GM23338 (cell line): ENCODE measurements around the gene NCKAP5. TPM values are rescaled to one million over a fixed set of nuclear protein-coding genes. Genes with fewer than 3 reads are reported as not detected.

ENCODE experiments used
- ATAC-seq: fragments of 200-7000 bp; cut with Tn5 transposase; 3 replicates; pipeline ENCODE4 v1.9.1; 2020
- DNase-seq: peaks from one replicate; pipeline ENCODE4 v3.0.0-alpha.2; 2015; ENCODE audit warnings: low spot score
- H2AFZ ChIP-seq: fragments of 200-600 bp; sonication (generic); 2 replicates; pipeline ENCODE4 v1.8.0; 2016; ENCODE audit warnings: antibody characterized with exemption, mild to moderate bottlenecking, moderate library complexity
- H3F3A ChIP-seq: fragments of 200-600 bp; sonication (generic); replicated peaks from 2 replicates; pipeline ENCODE4 v1.8.0; 2017; ENCODE audit warnings: antibody characterized with exemption, mixed run types, low read depth
- H3K27ac ChIP-seq: fragments of 200-600 bp; sonication (generic); 2 replicates; pipeline ENCODE4 v1.6.1; 2016; ENCODE audit warnings: low read depth
- H3K27me3 ChIP-seq: fragments of 200-600 bp; sonication (generic); 2 replicates; pipeline ENCODE4 v1.8.0; 2016; ENCODE audit warnings: mild to moderate bottlenecking, mixed run types, moderate library complexity; ENCODE audit not compliant: insufficient read depth
- H3K36me3 ChIP-seq: fragments of 200-600 bp; sonication (generic); 2 replicates; pipeline ENCODE4 v1.8.0; 2016; ENCODE audit warnings: mild to moderate bottlenecking; ENCODE audit not compliant: insufficient read depth
- H3K4me1 ChIP-seq: fragments of 200-600 bp; sonication (generic); 2 replicates; pipeline ENCODE4 v1.8.0; 2016; ENCODE audit warnings: mild to moderate bottlenecking, moderate library complexity; ENCODE audit not compliant: insufficient read depth
- H3K4me2 ChIP-seq: fragments of 200-600 bp; sonication (generic); 2 replicates; pipeline ENCODE4 v1.7.1; 2017; ENCODE audit warnings: mixed run types
- H3K4me3 ChIP-seq: fragments of 200-600 bp; sonication (generic); 2 replicates; pipeline ENCODE4 v1.6.1; 2016; ENCODE audit warnings: mixed run types
- H3K79me2 ChIP-seq: fragments of 200-600 bp; sonication (generic); replicated peaks from 2 replicates; pipeline ENCODE4 v1.8.0; 2017; ENCODE audit warnings: mild to moderate bottlenecking; ENCODE audit not compliant: insufficient read depth
- H3K9me2 ChIP-seq: fragments of 200-600 bp; sonication (generic); 2 replicates; pipeline ENCODE4 v1.8.0; 2017; ENCODE audit not compliant: insufficient read depth
- H4K20me1 ChIP-seq: fragments of 200-600 bp; sonication (generic); replicated peaks from 2 replicates; pipeline ENCODE4 v1.8.0; 2017; ENCODE audit warnings: mild to moderate bottlenecking; ENCODE audit not compliant: insufficient read depth
- H3K27ac Mint-ChIP-seq: 2 replicates; pipeline ENCODE4 v1.8.0; 2020; ENCODE audit warnings: inconsistent platforms, mild to moderate bottlenecking, moderate library complexity, mixed read lengths
- H3K27me3 Mint-ChIP-seq: 3 replicates; pipeline ENCODE4 v1.8.0; 2022; ENCODE audit warnings: low read depth, mild to moderate bottlenecking, moderate library complexity, mixed read lengths, inconsistent platforms; ENCODE audit not compliant: insufficient read depth, poor library complexity
- H3K36me3 Mint-ChIP-seq: 3 replicates; pipeline ENCODE4 v1.8.0; 2021; ENCODE audit warnings: low read depth, mild to moderate bottlenecking, inconsistent platforms, moderate library complexity, mixed read lengths
- H3K4me1 Mint-ChIP-seq: 3 replicates; pipeline ENCODE4 v1.8.0; 2020; ENCODE audit warnings: mild to moderate bottlenecking, inconsistent platforms, mixed read lengths
- H3K4me3 Mint-ChIP-seq: 3 replicates; pipeline ENCODE4 v1.8.0; 2021; ENCODE audit warnings: moderate library complexity, mild to moderate bottlenecking, inconsistent platforms, mixed read lengths
- H3K9me3 Mint-ChIP-seq: 3 replicates; pipeline ENCODE4 v1.8.0; 2020; ENCODE audit warnings: moderate library complexity, mild to moderate bottlenecking, inconsistent platforms, mixed read lengths
- CREB1 ChIP-seq: fragments of 250-450 bp; sonication (Bioruptor Pico); IDR thresholded peaks from 2 replicates; pipeline ENCODE4 v1.5.0; 2020; ENCODE audit warnings: low read depth, mild to moderate bottlenecking, moderate library complexity
- CTCF ChIP-seq, 2 experiments: fragments of 200-600 bp in 1 of 2; sonication (generic) in 1 of 2; conservative IDR thresholded peaks; 2 replicates each; pipeline versions ENCODE4 v1.5.1 to v1.6.1; 2016 to 2017; ENCODE audit warnings: antibody characterized with exemption in 2 of 2, low read depth in 2 of 2, mild to moderate bottlenecking in 2 of 2, moderate library complexity in 1 of 2
- ETS1 ChIP-seq: IDR thresholded peaks from 2 replicates; pipeline ENCODE4 v1.6.1; 2016; ENCODE audit warnings: antibody characterized with exemption
- EZH2 ChIP-seq: fragments of 200-600 bp; sonication (generic); IDR thresholded peaks from one replicate; pipeline ENCODE4 v1.8.0; 2017; ENCODE audit warnings: antibody characterized with exemption, mild to moderate bottlenecking, low read depth; ENCODE audit not compliant: unreplicated experiment
- EZH2phosphoT487 ChIP-seq: fragments of 200-600 bp; sonication (generic); IDR thresholded peaks from one replicate; pipeline ENCODE4 v1.8.1; 2018; ENCODE audit warnings: antibody characterized with exemption; ENCODE audit not compliant: unreplicated experiment
- JUNB ChIP-seq: IDR thresholded peaks from one replicate; pipeline ENCODE4 v1.6.1; 2016; ENCODE audit warnings: antibody characterized with exemption; ENCODE audit not compliant: unreplicated experiment
- NANOG ChIP-seq: IDR thresholded peaks from 2 replicates; pipeline ENCODE4 v1.6.1; 2016; ENCODE audit warnings: antibody characterized with exemption, borderline replicate concordance
- POLR2AphosphoS5 ChIP-seq: IDR thresholded peaks from 2 replicates; pipeline ENCODE4 v1.6.1; 2016; ENCODE audit warnings: antibody characterized with exemption, low read depth
- REST ChIP-seq: IDR thresholded peaks from one replicate; pipeline ENCODE4 v1.6.1; 2018; ENCODE audit warnings: antibody characterized with exemption; ENCODE audit not compliant: unreplicated experiment
- STAT1 ChIP-seq: IDR thresholded peaks from one replicate; pipeline ENCODE4 v1.6.1; 2016; ENCODE audit warnings: antibody characterized with exemption; ENCODE audit not compliant: unreplicated experiment
- ZNF114 ChIP-seq: fragments of 250-450 bp; sonication (Bioruptor Pico); IDR thresholded peaks from 2 replicates; pipeline ENCODE4 v1.5.0; 2020; ENCODE audit warnings: mild to moderate bottlenecking, moderate library complexity
- ZNF331 ChIP-seq: fragments of 250-450 bp; sonication (Bioruptor Pico); IDR thresholded peaks from 2 replicates; pipeline ENCODE4 v1.5.0; 2020; ENCODE audit warnings: low read depth, mild to moderate bottlenecking, moderate library complexity
- ZNF462 ChIP-seq: fragments of 250-450 bp; sonication (Bioruptor Pico); IDR thresholded peaks from 2 replicates; pipeline ENCODE4 v1.5.0; 2020; ENCODE audit warnings: mild to moderate bottlenecking, moderate library complexity
- polyA plus RNA-seq: library from polyadenylated mRNA; unstranded; fragments of >200 nt; fragmentation: Nextera tagmentation; extraction: Ambion mirVana; gene quantifications from 2 replicates; pipeline ENCODE4 v1.2.1, GENCODE V29; 2016
- total RNA-seq: library from RNA; depleted of rRNA; stranded (reverse); fragments of >200 nt; shearing (Covaris generic); gene quantifications from 2 replicates; pipeline ENCODE4 v1.2.3, GENCODE V29; 2014

NCKAP5 gene
- total and polyA plus RNA-seq, 2 experiments from 2014 or later = 0.34 to 0.73 TPM

GRCh38 chr2:133437492-133437891 lies 130.8 kb downstream of the NCKAP5 start:
- H3F3A ChIP-seq = no peaks in the 10 kb centered on the region
- no peaks in the 10 kb centered on the region for H3K9me2 ChIP-seq
- no peak overlapping the region for H3K27ac ChIP-seq
- Mint-ChIP-seq H3K4me3 (no peak overlapping the region), H3K4me1 (no peaks in the 10 kb centered on the region; the same call in 2 of the 3 replicates), H3K27me3 (no peaks in the 10 kb centered on the region), H3K27ac (no peak overlapping the region), H3K36me3 (no peaks in the 10 kb centered on the region), H3K9me3 (no peaks in the 10 kb centered on the region)
- H3K36me3 ChIP-seq = no peaks in the 10 kb centered on the region
- no peak overlapping the region for H3K4me2 ChIP-seq
- no peak overlapping the region for H3K4me3 ChIP-seq
- H3K27me3 ChIP-seq = no peaks in the 10 kb centered on the region
- no peak overlapping the region for H2AFZ ChIP-seq
- no peak for DNase-seq
- TF ChIP-seq POLR2AphosphoS5 (no peak), EZH2phosphoT487 (no peak), EZH2 (no peak), ETS1 (no peak), JUNB (no peak), REST (no peak), NANOG (no peak), ZNF331 (CRISPR knock-in tag) (no peak), ZNF462 (CRISPR knock-in tag) (no peak), CREB1 (CRISPR knock-in tag) (no peak), CTCF (conservative IDR thresholded peaks at IDR 0.05; ENCODE audit: low read depth in 2 of 2) (no peak), STAT1 (no peak), ZNF114 (no peak)
- no peak for ATAC-seq
- no peaks in the 10 kb centered on the region for H3K79me2 ChIP-seq
- no peaks in the 10 kb centered on the region for H4K20me1 ChIP-seq
- no peaks in the 10 kb centered on the region for H3K4me1 ChIP-seq
